ENCODE measurements around the gene ANAPC7.

GRCh38 chr12:110373425-110373824 is 30.1 kb downstream of the ANAPC7 start:
- TF ChIP-seq CTCF (IDR thresholded peaks at IDR 0.05) (no peak), ZFX (IDR thresholded peaks at IDR 0.05; ENCODE audit: borderline replicate concordance) (no peak)
